Measurements from ENCODE around the gene SCN2A. TPM values are rescaled to one million over a fixed set of nuclear protein-coding genes. Genes with fewer than 3 reads are reported as not detected.

The SCN2A gene
- total and polyA plus RNA-seq, 10 of the 15 experiments (the other 5 are each of a cell fraction or from before 2014, with no cell fraction given): 0.01 TPM; not detected in 8

DNA sequence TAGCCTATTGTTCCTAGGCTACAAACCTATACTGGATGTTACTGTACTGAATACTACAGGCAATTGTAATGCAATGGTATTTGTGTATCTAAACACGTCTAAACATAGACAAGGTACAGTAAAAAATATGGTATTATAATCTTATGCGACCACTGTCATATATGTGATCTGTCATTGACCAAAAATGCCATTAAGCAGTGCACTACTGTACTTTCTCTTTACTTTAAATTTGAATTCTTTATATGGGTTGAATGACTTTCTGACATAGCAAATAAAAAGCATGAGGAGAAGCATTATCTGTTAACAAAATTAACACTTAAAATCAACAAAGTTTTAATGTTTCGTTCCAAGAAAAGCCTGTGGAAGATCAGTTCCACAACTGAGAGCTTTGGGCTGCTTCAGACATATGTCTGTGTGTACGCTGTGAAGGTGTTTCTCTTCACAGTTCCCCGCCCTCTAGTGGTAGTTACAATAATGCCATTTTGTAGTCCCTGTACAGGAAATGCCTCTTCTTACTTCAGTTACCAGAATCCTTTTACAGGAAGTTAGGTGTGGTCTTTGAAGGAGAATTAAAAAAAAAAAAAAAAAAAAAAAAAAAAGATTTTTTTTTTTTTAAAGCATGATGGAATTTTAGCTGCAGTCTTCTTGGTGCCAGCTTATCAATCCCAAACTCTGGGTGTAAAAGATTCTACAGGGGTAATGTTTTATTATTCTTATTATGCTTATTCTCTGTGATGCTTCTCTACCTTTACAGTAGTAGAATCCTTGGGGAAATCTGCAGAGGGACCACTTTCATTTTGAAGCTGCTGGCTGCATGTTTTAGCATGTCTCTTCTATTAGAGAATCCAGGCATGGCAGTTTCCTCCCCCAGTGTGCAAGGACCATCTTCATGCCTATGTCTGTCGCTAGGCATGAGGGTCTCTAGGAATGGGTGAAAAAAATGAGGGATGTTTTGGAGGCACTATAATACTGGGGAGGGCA, 54.5 kb downstream of the SCN2A start (continued):
- TF ChIP-seq GABPA (IDR thresholded peaks at IDR 0.05; ENCODE audit: low read depth) (peak; percentile 88), ZBTB4 (CRISPR knock-in tag; IDR thresholded peaks at IDR 0.05) (no peak), FOS (IDR thresholded peaks at IDR 0.05; ENCODE audit: borderline replicate concordance, extremely low read depth, insufficient read length) (no peak), ZNF217 (IDR thresholded peaks at IDR 0.05) (no peak), IKZF2 (IDR thresholded peaks at IDR 0.05) (no peak), RAD51 (IDR thresholded peaks at IDR 0.05) (no peak), ETV6 (conservative IDR thresholded peaks at IDR 0.05 in 1 of 2, IDR thresholded peaks at IDR 0.05 in 1 of 2; ENCODE audit: borderline replicate concordance in 1 of 2, low read depth in 1 of 2) (no peak), SPI1 (IDR thresholded peaks at IDR 0.05; ENCODE audit: borderline replicate concordance, insufficient read depth, low read depth, low read length) (no peak), HCFC1 (IDR thresholded peaks at IDR 0.05; ENCODE audit: low read length) (peak; percentile 59), ZBTB40 (IDR thresholded peaks at IDR 0.05; ENCODE audit: borderline replicate concordance) (peak; percentile 75; the same call in 1 of the 2 replicates), TCF7 (IDR thresholded peaks at IDR 0.05; ENCODE audit: borderline replicate concordance) (no peak)
- TF ChIP-seq, protein P1, sequence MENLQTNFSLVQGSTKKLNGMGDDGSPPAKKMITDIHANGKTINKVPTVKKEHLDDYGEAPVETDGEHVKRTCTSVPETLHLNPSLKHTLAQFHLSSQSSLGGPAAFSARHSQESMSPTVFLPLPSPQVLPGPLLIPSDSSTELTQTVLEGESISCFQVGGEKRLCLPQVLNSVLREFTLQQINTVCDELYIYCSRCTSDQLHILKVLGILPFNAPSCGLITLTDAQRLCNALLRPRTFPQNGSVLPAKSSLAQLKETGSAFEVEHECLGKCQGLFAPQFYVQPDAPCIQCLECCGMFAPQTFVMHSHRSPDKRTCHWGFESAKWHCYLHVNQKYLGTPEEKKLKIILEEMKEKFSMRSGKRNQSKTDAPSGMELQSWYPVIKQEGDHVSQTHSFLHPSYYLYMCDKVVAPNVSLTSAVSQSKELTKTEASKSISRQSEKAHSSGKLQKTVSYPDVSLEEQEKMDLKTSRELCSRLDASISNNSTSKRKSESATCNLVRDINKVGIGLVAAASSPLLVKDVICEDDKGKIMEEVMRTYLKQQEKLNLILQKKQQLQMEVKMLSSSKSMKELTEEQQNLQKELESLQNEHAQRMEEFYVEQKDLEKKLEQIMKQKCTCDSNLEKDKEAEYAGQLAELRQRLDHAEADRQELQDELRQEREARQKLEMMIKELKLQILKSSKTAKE (IDR thresholded peaks at IDR 0.05; ENCODE audit: low read depth, poor library complexity, severe bottlenecking): no peak
- TF ChIP-seq, protein P2, sequence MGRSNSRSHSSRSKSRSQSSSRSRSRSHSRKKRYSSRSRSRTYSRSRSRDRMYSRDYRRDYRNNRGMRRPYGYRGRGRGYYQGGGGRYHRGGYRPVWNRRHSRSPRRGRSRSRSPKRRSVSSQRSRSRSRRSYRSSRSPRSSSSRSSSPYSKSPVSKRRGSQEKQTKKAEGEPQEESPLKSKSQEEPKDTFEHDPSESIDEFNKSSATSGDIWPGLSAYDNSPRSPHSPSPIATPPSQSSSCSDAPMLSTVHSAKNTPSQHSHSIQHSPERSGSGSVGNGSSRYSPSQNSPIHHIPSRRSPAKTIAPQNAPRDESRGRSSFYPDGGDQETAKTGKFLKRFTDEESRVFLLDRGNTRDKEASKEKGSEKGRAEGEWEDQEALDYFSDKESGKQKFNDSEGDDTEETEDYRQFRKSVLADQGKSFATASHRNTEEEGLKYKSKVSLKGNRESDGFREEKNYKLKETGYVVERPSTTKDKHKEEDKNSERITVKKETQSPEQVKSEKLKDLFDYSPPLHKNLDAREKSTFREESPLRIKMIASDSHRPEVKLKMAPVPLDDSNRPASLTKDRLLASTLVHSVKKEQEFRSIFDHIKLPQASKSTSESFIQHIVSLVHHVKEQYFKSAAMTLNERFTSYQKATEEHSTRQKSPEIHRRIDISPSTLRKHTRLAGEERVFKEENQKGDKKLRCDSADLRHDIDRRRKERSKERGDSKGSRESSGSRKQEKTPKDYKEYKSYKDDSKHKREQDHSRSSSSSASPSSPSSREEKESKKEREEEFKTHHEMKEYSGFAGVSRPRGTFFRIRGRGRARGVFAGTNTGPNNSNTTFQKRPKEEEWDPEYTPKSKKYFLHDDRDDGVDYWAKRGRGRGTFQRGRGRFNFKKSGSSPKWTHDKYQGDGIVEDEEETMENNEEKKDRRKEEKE (IDR thresholded peaks at IDR 0.05): no peak
